ENCODE results near the gene LIN28B.
A peak's percentile ranks its signal among the peaks of the same experiment; 100 is the strongest.
"Not testable (repeated sequence)": the region's sequence is repeated elsewhere in the genome, so short reads cannot be mapped to it uniquely, and the experiment has no call there.

LIN28B gene

GRCh38 chr6:104955927-104956730, 778 bp upstream of the LIN28B start:
- DNase-seq (ENCODE audit: low spot score), result peak; percentile 60

GRCh38 chr6:104957301-104958177, 632 bp downstream of the LIN28B start:
- DNase-seq (ENCODE audit: low spot score), result peak; percentile 74

GRCh38 chr6:104958178-104959025, 1.5 kb downstream of the LIN28B start:
- DNase-seq (ENCODE audit: low spot score), result peak; percentile 83

GRCh38 chr6:104959026-104959858, 2.3 kb downstream of the LIN28B start:
- peak; percentile 46 for DNase-seq (ENCODE audit: low spot score)

GRCh38 chr6:104969108-104969507, 12.2 kb downstream of the LIN28B start:
- DNase-seq (ENCODE audit: low spot score), result no peak

- DNase-seq (ENCODE audit: low spot score), result no peak
These were observed 13.1 kb downstream of the LIN28B start for GRCh38 chr6:104969785-104970581.

- no peak for DNase-seq (ENCODE audit: low spot score)
These were observed 16.5 kb downstream of the LIN28B start for GRCh38 chr6:104973404-104973803.

- DNase-seq (ENCODE audit: low spot score), result no peak
These were observed 26.4 kb downstream of the LIN28B start for GRCh38 chr6:104983296-104983695.

GRCh38 chr6:104983776-104984175, 26.9 kb downstream of the LIN28B start:
- DNase-seq (ENCODE audit: low spot score), result no peak

- no peak for DNase-seq (ENCODE audit: low spot score)
These were observed 27.9 kb downstream of the LIN28B start for GRCh38 chr6:104984831-104985230.

- DNase-seq (ENCODE audit: low spot score), result not testable (repeated sequence)
These were observed 29.0 kb downstream of the LIN28B start for GRCh38 chr6:104985875-104986274.

GRCh38 chr6:104986625-104987024, 29.7 kb downstream of the LIN28B start:
- no peak for DNase-seq (ENCODE audit: low spot score)

GRCh38 chr6:104987218-104987617, 30.3 kb downstream of the LIN28B start:
- DNase-seq (ENCODE audit: low spot score), result no peak

- DNase-seq (ENCODE audit: low spot score), result no peak
These were observed 33.2 kb downstream of the LIN28B start for GRCh38 chr6:104990085-104990484.

GRCh38 chr6:104991062-104991461, 34.2 kb downstream of the LIN28B start:
- DNase-seq (ENCODE audit: low spot score), result not testable (repeated sequence)

- not testable (repeated sequence) for DNase-seq (ENCODE audit: low spot score)
These were observed 36.7 kb downstream of the LIN28B start for GRCh38 chr6:104993576-104993975.

GRCh38 chr6:104995989-104996617, 39.2 kb downstream of the LIN28B start:
- DNase-seq (ENCODE audit: low spot score), result peak; percentile 16

GRCh38 chr6:105001063-105001462, 44.2 kb downstream of the LIN28B start:
- DNase-seq (ENCODE audit: low spot score), result no peak

- no peak for DNase-seq (ENCODE audit: low spot score)
These were observed 45.0 kb downstream of the LIN28B start for GRCh38 chr6:105001906-105002305.

GRCh38 chr6:105005451-105005850, 48.5 kb downstream of the LIN28B start:
- DNase-seq (ENCODE audit: low spot score), result peak; percentile 37

All from NAMALWA (cell line).